Activated CD4-positive, CD25-positive, alpha-beta regulatory T cell treated with anti-CD3 and anti-CD28 coated beads, Interleukin-2, amount 50 U/mL, for 24 hours (primary cell): ENCODE results near the gene ALG8.

Experiments used
- ATAC-seq, 2 donors: fragments of 150-1000 bp; cut with Tn5 transposase; one replicate each; pipeline ENCODE4 v1.10.0; 2021; ENCODE audit warnings: mild to moderate bottlenecking in 1 of 2, moderate library complexity in 1 of 2

Gene ALG8

GRCh38 chr11:78158987-78159652 is 19.7 kb upstream of the ALG8 start:
- ATAC-seq, result no peak

- ATAC-seq, result no peak
These were observed 16.9 kb upstream of the ALG8 start for GRCh38 chr11:78156127-78156844.

DNA sequence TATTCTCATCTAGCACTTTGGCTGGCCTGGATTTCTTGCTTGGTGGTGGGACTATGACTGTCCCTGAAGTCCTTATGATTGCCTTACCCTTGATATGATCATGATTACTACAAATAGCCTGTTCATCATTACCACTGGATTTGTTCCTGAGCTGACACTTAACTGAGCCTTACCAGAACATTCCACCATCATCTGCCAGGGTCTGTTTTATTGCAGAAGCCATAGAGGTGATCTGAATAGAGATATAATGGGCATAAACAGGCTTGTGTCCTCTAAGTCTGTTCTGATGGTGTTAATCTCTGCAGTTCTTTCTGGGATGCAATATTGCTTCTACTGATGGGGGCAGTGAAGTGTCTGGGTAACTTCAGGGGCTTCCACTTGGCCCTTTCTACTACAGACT is 12.4 kb upstream of the ALG8 start:
- ATAC-seq, result no peak

GRCh38 chr11:78150754-78151153 is 11.3 kb upstream of the ALG8 start:
- no peak for ATAC-seq

DNA sequence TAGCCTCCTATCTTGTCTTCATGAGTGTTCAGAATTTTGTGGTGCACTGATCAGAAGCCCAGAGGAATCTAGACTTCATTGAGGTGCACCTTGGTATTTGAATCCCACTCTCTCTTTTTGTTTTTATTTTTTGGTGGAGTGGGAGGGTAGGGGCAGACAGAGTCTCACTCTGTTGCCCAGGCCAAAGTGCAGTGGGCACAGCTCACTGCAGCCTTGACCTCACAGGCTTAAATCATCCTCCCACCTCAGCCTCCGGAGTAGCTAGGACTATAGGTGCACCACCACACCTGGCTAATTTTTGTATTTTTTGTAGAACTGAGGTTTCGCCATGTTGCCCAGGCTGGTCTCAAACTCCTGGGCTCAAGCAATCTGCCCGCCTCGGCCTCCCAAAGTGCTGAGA is 10.9 kb upstream of the ALG8 start:
- no peak for ATAC-seq

DNA sequence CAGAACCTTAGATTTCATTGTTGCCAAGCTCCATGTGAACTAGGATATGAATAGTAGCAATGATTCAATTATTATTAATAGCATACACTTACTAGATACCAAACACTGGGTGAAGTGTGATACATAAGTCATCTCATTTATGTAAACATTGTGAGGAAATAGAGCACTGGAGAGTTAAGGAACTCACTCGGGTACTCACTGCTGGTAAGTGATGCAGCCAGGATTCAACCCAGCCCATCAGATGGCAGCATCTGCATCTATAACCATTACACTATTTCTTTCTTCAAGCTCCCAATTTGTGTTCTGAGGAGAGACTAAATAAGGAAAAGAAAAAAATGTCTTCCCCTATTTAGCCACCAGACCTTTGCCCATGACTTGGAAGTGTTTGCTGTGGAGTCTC is 10.2 kb upstream of the ALG8 start:
- ATAC-seq, result no peak

GRCh38 chr11:78147807-78148206 is 8.4 kb upstream of the ALG8 start:
- ATAC-seq, result no peak

GRCh38 chr11:78145511-78146025 is 6.1 kb upstream of the ALG8 start:
- no peak for ATAC-seq

DNA sequence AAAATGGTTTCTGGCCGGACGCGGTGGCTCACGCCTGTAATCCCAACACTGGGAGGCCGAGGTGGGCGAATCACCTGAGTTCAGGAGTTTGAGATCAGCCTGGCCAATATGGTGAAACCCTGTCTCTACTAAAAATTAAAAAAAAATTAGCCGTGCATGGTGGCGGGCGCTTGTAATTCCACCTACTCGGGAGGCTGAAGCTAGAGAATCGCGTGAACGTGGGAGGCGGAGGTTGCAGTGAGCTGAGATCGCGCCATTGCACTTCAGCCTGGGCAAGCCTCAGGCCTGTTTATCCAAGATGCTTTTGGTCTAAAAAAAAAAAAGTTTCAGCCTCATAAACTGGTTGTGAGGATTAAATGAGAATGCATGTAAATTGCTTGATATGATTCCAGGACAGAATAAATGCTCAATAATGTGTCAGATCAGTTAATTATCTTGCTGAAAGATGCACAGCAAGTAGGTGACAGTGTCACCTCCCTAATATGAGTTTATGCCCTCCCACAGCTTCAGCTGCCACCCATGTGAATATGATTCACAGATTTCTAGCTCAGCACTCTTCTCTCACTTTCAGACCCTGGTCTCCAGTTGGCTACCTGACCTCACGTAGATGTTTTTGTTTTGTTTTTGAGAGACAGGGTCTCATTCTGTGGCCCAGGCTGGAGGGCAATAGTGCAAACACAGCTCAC is 1.1 kb upstream of the ALG8 start:
- no peak for ATAC-seq

- peak; percentile 29 to 30 for ATAC-seq
These were observed 568 bp downstream of the ALG8 start for GRCh38 chr11:78138694-78139421.

GRCh38 chr11:78138291-78138690 is 1.1 kb downstream of the ALG8 start:
- ATAC-seq, result no peak

DNA sequence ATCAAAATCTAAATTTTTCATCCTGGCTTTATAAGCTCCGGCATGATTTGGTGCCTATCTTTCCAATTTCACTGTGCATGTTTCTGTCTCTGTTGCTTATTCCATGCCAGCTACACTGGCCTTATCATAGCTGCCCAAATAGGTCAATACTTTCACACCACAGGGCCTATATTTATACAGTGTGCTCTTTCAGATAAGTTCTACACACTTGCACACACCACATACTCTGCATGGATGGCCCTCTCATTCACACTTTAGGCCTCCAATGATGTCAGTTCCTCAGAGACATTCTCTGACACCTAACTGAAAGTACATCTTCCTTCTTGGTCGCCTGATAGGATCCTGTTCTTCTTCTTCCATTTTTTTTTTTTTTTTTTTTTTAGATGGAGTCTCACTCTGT is 7.0 kb downstream of the ALG8 start:
- ATAC-seq, result no peak

- no peak for ATAC-seq
These were observed 7.5 kb downstream of the ALG8 start for GRCh38 chr11:78131956-78132355.

DNA sequence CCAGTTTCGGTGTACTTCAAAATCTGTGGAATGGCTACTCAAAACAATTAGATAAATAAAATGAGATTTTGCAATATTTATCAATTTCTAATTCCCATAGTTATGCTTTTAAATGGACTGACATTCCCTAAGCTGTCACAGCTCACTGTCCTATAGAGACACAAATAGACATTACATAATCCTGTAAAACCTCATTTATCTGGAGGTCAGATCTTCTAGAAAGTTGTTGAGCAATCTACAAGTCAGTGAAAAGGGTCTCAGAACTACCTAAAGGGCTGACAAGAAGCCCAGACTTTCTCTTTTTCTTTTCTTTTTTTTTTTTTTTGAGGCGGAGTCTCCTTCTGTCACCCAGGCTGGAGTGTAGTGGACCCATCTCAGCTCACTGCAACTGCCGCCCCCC is 12.0 kb downstream of the ALG8 start:
- no peak for ATAC-seq

GRCh38 chr11:78112582-78113275 is 26.7 kb downstream of the ALG8 start:
- ATAC-seq, result no peak

- no peak for ATAC-seq
These were observed 28.1 kb downstream of the ALG8 start for GRCh38 chr11:78111298-78111697.

GRCh38 chr11:78110830-78111229 is 28.6 kb downstream of the ALG8 start:
- no peak for ATAC-seq

GRCh38 chr11:78110351-78110750 is 29.1 kb downstream of the ALG8 start:
- no peak for ATAC-seq

DNA sequence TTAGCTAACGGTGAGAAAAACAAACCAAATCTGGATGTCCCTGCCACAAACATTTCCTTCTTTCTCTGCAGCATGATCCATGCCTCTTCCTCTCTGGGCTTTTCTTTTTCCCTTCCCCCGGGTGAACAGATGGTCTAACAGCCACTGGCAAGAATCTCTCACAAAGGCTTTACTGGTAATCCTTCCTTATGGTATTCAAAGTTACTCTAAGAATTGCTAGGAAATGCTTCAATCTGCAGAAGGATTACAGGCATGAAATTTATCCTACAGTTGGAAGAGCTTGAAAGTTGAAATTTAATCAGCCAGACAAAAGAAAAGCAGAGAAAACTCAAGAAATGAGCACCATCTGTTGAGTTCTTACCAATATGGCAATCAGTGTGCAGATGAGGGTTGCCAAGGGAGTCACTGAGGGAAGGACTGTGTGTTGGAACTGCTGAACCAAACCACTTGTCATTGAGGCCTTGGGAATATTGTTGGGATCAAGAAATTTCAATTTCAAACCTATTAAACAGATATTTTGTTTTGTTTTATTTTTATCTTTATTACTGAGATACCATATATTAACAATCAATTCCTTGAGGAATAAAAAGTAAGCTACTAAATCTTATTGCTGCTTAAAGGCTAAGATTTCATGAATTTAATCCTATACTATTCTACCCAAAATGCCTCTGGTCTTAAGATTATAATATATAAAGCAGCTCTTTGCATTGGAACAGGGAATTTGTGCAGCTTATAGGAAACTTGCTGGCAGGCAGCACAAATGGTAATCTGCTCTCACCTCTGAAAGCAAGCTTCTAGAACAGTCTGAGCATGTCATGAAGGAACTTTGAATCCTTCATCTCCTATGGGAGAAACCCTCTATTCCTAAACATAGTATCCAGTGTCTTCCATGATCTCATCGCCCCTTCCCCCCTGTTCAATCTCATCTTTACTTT is 30.1 kb downstream of the ALG8 start:
- ATAC-seq, result no peak

DNA sequence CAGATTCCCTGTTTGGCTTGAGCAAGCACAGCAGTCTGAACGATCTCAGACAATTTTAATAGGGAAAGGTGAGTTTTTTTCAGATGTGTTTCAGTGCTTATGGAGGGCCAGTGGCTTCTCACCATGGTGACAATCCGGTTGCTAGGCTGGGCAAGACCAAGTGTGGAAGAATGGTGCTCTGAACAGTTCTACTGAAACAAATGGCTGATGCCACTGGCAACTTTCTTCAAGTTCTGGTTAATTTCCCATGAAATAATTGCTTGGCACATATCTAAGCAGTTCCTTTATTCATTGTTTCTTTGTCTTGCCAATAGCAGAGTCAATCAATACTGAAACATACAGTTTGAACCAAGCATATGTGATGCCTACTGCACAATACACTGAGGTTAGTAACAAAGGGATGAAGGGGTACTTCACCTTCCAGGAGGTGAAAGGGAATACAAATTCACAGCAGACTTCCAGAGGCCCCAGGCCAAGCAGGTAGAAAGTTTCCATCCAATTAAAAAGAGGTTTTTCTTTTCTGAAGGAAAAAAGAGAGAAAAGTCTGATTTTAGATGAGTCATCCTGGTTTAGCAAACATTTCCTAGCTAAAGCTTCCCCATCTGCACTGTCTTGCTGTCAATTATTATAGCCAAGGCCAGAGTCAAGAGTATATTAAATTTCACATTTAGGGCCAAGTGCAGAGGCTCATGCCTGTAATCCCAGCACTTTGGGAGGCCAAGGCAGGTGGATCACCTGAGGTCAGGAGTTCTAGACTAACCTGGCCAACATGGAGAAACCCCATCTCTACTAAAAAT is 38.6 kb downstream of the ALG8 start:
- no peak for ATAC-seq
